Neural cell (in vitro differentiated cells): ENCODE measurements around the gene TINAGL1. TPM values are rescaled to one million over a fixed set of nuclear protein-coding genes. Genes with fewer than 3 reads are reported as not detected.

Experiments used
- H2AFZ ChIP-seq: fragments of 200-600, 300-800 bp; sonication (generic), shearing (Covaris generic); 2 replicates; pipeline ENCODE4 v1.6.0; 2014; ENCODE audit warnings: low read depth, mild to moderate bottlenecking, antibody characterized with exemption, low read length, moderate library complexity
- H3F3A ChIP-seq: fragments of 200-600 bp; shearing (Covaris generic); 2 replicates; pipeline ENCODE4 v1.6.1; 2016; ENCODE audit warnings: mild to moderate bottlenecking, moderate library complexity, mixed read lengths, antibody characterized with exemption, low read length; ENCODE audit not compliant: insufficient read depth, poor library complexity, severe bottlenecking
- H3K27ac ChIP-seq: fragments of 200-600, 300-800 bp; sonication (generic), shearing (Covaris generic); 2 replicates; pipeline ENCODE4 v1.5.1; 2014; ENCODE audit warnings: mild to moderate bottlenecking, low read length, moderate library complexity
- H3K27me3 ChIP-seq: fragments of 300-800, 200-600 bp; sonication (generic), shearing (Covaris generic); 2 replicates; pipeline ENCODE4 v1.6.0; 2014; ENCODE audit warnings: mild to moderate bottlenecking, low read depth, low read length, moderate library complexity; ENCODE audit not compliant: insufficient read depth
- H3K36me3 ChIP-seq: fragments of 300-800, 200-600 bp; sonication (generic), shearing (Covaris generic); 2 replicates; pipeline ENCODE4 v1.5.1; 2014; ENCODE audit warnings: mild to moderate bottlenecking, antibody characterized with exemption, low read length, moderate library complexity; ENCODE audit not compliant: insufficient read depth
- H3K4me2 ChIP-seq: fragments of 300-800, 200-600 bp; sonication (generic), shearing (Covaris generic); 2 replicates; pipeline ENCODE4 v1.6.0; 2014; ENCODE audit warnings: mild to moderate bottlenecking, low read length
- H3K4me3 ChIP-seq: fragments of 300-800, 200-600 bp; sonication (generic), shearing (Covaris generic); 2 replicates; pipeline ENCODE4 v1.5.1; 2014; ENCODE audit warnings: mild to moderate bottlenecking, low read length, moderate library complexity
- H3K79me2 ChIP-seq: fragments of 200-600 bp; shearing (Covaris generic); replicated peaks from 2 replicates; pipeline ENCODE4 v1.6.0; 2014; ENCODE audit warnings: mild to moderate bottlenecking, low read length, moderate library complexity; ENCODE audit not compliant: insufficient read depth
- H3K9ac ChIP-seq: fragments of 300-800, 200-600 bp; sonication (generic), shearing (Covaris generic); 2 replicates; pipeline ENCODE4 v1.6.1; 2016; ENCODE audit warnings: mild to moderate bottlenecking, low read length, mixed read lengths
- H3K9me2 ChIP-seq: fragments of 200-600 bp; shearing (Covaris generic); 2 replicates; pipeline ENCODE4 v1.6.1; 2016; ENCODE audit warnings: mild to moderate bottlenecking, low read length, mixed read lengths; ENCODE audit not compliant: insufficient read depth
- H3K9me3 ChIP-seq: fragments of 200-600, 300-800 bp; sonication (generic), shearing (Covaris generic); 2 replicates; pipeline ENCODE4 v1.6.1; 2016; ENCODE audit warnings: mild to moderate bottlenecking, mixed run types, low read length, moderate library complexity, mixed read lengths
- H4K20me1 ChIP-seq: fragments of 200-600 bp; shearing (Covaris generic); 2 replicates; pipeline ENCODE4 v1.6.1; 2016; ENCODE audit warnings: mild to moderate bottlenecking, mixed run types; ENCODE audit not compliant: insufficient read depth
- EP300 ChIP-seq: fragments of 450-650 bp; conservative IDR thresholded peaks from 2 replicates; pipeline ENCODE4 v1.6.1; 2014; ENCODE audit warnings: antibody characterized with exemption, mild to moderate bottlenecking, moderate library complexity; ENCODE audit not compliant: poor library complexity, severe bottlenecking
- EZH2 ChIP-seq: fragments of 200-600, 300-800 bp; shearing (Covaris generic), sonication (generic); IDR thresholded peaks from 2 replicates; pipeline ENCODE4 v1.6.1; 2014; ENCODE audit warnings: antibody characterized with exemption, low read length, borderline replicate concordance, mild to moderate bottlenecking; ENCODE audit not compliant: insufficient read depth, poor library complexity, severe bottlenecking
- MXI1 ChIP-seq: fragments of 450-650 bp; conservative IDR thresholded peaks from 2 replicates; pipeline ENCODE4 v1.6.1; 2014; ENCODE audit warnings: antibody characterized with exemption, mild to moderate bottlenecking; ENCODE audit not compliant: poor library complexity, severe bottlenecking
- POLR2AphosphoS5 ChIP-seq: IDR thresholded peaks from 2 replicates; pipeline ENCODE4 v1.6.1; 2012
- RAD21 ChIP-seq: fragments of 450-650 bp; conservative IDR thresholded peaks from 2 replicates; pipeline ENCODE4 v1.6.1; 2014; ENCODE audit warnings: antibody characterized with exemption, mild to moderate bottlenecking, moderate library complexity
- REST ChIP-seq: IDR thresholded peaks from 2 replicates; pipeline ENCODE4 v1.6.1; 2012; ENCODE audit warnings: borderline replicate concordance
- SMC3 ChIP-seq: fragments of 450-650 bp; conservative IDR thresholded peaks from 2 replicates; pipeline ENCODE4 v1.6.1; 2014; ENCODE audit warnings: antibody characterized with exemption, mild to moderate bottlenecking, moderate library complexity; ENCODE audit not compliant: poor library complexity
- TAF1 ChIP-seq: IDR thresholded peaks from 2 replicates; pipeline ENCODE4 v1.6.1; 2012; ENCODE audit warnings: low read depth
- polyA plus RNA-seq: library from polyadenylated mRNA; depleted of rRNA; stranded (reverse); fragments of >200 nt; gene quantifications from 2 replicates; pipeline ENCODE4 v1.2.3, GENCODE V29; 2014
- TF ChIP-seq, protein P1 (sequence below): fragments of 450-650 bp; IDR thresholded peaks from 2 replicates; pipeline ENCODE4 v1.5.1; 2014; ENCODE audit warnings: antibody characterized with exemption, mild to moderate bottlenecking, moderate library complexity; ENCODE audit not compliant: poor library complexity, severe bottlenecking

Gene TINAGL1
- polyA plus RNA-seq, 1 donor from 2014 or later, result not detected

DNA sequence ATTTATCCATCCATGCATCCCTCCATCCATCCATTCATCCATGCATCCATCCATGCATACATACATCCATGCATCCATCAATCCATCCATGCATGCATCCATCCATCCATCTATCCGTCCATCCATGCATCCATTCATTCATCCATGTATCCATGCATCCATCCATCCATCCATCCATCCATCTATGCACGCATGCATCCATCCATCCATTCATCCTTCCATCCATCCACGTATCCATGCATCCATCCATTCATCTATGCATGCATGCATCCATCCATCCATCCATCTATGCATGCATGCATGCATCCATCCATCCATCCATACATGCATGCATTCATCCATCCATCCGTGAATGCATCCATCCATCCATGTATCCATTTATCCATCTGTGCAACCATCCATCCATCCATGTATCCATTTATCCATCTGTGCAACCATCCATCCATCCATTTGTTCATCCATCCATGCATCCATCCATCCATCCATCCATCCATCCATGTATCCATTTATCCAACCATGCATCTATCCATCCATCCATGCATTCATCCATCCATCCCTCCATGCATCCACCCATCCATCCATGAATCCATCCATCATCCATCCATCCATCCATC, 30.3 kb upstream of the TINAGL1 start:
- TF ChIP-seq TAF1 (no peak), RAD21 (no peak), EZH2 (no peak), SMC3 (no peak), MXI1 (no peak), POLR2AphosphoS5 (no peak), EP300 (no peak), REST (no peak)
- TF ChIP-seq, protein P1, sequence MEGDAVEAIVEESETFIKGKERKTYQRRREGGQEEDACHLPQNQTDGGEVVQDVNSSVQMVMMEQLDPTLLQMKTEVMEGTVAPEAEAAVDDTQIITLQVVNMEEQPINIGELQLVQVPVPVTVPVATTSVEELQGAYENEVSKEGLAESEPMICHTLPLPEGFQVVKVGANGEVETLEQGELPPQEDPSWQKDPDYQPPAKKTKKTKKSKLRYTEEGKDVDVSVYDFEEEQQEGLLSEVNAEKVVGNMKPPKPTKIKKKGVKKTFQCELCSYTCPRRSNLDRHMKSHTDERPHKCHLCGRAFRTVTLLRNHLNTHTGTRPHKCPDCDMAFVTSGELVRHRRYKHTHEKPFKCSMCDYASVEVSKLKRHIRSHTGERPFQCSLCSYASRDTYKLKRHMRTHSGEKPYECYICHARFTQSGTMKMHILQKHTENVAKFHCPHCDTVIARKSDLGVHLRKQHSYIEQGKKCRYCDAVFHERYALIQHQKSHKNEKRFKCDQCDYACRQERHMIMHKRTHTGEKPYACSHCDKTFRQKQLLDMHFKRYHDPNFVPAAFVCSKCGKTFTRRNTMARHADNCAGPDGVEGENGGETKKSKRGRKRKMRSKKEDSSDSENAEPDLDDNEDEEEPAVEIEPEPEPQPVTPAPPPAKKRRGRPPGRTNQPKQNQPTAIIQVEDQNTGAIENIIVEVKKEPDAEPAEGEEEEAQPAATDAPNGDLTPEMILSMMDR, result no peak
- H3K27ac ChIP-seq, result no peak overlapping the region

DNA sequence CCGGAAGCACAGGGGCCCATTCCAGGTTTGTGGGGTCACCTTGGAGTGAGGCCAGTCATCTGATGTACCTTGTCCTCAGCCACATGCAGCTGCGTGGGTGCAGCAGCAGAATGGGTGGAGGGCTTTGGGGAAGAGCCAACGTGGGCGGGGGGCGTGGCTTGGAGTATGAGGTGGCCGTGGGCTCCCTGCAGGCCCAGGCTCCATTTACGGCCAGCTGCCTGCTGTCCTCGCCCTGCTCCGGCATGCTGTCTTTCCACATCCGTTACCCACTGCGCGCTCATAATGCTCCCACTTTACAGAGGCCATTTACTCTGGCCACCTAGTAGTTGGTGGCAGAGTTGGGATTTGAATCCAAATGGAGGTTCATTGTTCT, 27.8 kb upstream of the TINAGL1 start:
- no peak overlapping the region for H3K9ac ChIP-seq
- H2AFZ ChIP-seq, result no peak overlapping the region
- no peak overlapping the region for H3K4me3 ChIP-seq

More for the DNA sequence above, 30.3 kb upstream of the TINAGL1 start:
- Histone ChIP-seq H3K9me3 (no peaks in the 10 kb centered on the region), H3F3A (no peaks in the 10 kb centered on the region), H3K9ac (no peak overlapping the region), H3K27me3 (no peaks in the 10 kb centered on the region), H3K4me3 (no peak overlapping the region), H3K4me2 (no peak overlapping the region), H3K36me3 (no peaks in the 10 kb centered on the region), H3K79me2 (no peaks in the 10 kb centered on the region), H2AFZ (no peak overlapping the region), H4K20me1 (no peaks in the 10 kb centered on the region), H3K9me2 (no peaks in the 10 kb centered on the region)

More for the DNA sequence above, 27.8 kb upstream of the TINAGL1 start:
- no peak overlapping the region for H3K4me2 ChIP-seq
- H3K27ac ChIP-seq, result no peak overlapping the region
- no peaks in the 10 kb centered on the region for H3K36me3 ChIP-seq
- H4K20me1 ChIP-seq, result no peaks in the 10 kb centered on the region
- H3F3A ChIP-seq, result no peaks in the 10 kb centered on the region
- no peak for TF ChIP-seq EZH2
- no peak for TF ChIP-seq SMC3
- TF ChIP-seq, protein P1, result no peak
- H3K27me3 ChIP-seq, result no peaks in the 10 kb centered on the region
- no peaks in the 10 kb centered on the region for H3K9me3 ChIP-seq
- no peaks in the 10 kb centered on the region for H3K9me2 ChIP-seq
- H3K79me2 ChIP-seq, result no peaks in the 10 kb centered on the region
